HEK293T (cell line): ENCODE results near the gene AP3D1.

ENCODE experiments used
- CTCF ChIA-PET: fragments of 350-600 bp; formaldehyde crosslinking; extraction: SDS; loops from one replicate; lab custom pipeline; 2021; ENCODE audit warnings: antibody characterized with exemption, inconsistent platforms; lab: Yijun Ruan, JAX
- POLR2A ChIA-PET: fragments of 350-600 bp; formaldehyde crosslinking; extraction: SDS; loops from one replicate; lab custom pipeline; 2020; ENCODE audit warnings: antibody characterized with exemption, inconsistent platforms; lab: Yijun Ruan, JAX
- DNase-seq: peaks from one replicate; pipeline ENCODE4 v3.0.0; 2012; ENCODE audit warnings: mixed read lengths; ENCODE audit errors: extremely low spot score
- ARNT ChIP-seq: fragments of 450-650 bp; IDR thresholded peaks from 2 replicates; pipeline ENCODE4 v1.6.1; 2017; ENCODE audit warnings: mild to moderate bottlenecking
- BHLHE40 ChIP-seq: fragments of 450-650 bp; IDR thresholded peaks from 2 replicates; pipeline ENCODE4 v1.6.1; 2016; ENCODE audit warnings: mild to moderate bottlenecking, moderate library complexity, borderline replicate concordance
- CTBP1 ChIP-seq: fragments of 450-650 bp; IDR thresholded peaks from 2 replicates; pipeline ENCODE4 v1.6.1; 2016; ENCODE audit warnings: borderline replicate concordance
- ELF4 ChIP-seq: fragments of 450-650 bp; IDR thresholded peaks from 2 replicates; pipeline ENCODE4 v1.6.1; 2017; ENCODE audit warnings: antibody characterized with exemption
- FOXA1 ChIP-seq: fragments of 450-650 bp; IDR thresholded peaks from 2 replicates; pipeline ENCODE4 v1.6.1; 2016; ENCODE audit warnings: mild to moderate bottlenecking
- FOXK2 ChIP-seq: fragments of 450-650 bp; IDR thresholded peaks from 2 replicates; pipeline ENCODE4 v1.6.1; 2016; ENCODE audit warnings: mild to moderate bottlenecking
- FOXM1 ChIP-seq: fragments of 450-650 bp; IDR thresholded peaks from 2 replicates; pipeline ENCODE4 v1.6.1; 2017; ENCODE audit warnings: mild to moderate bottlenecking, borderline replicate concordance
- HDGF ChIP-seq: fragments of 450-650 bp; IDR thresholded peaks from 2 replicates; pipeline ENCODE4 v1.6.1; 2017; ENCODE audit warnings: antibody characterized with exemption, borderline replicate concordance
- L3MBTL2 ChIP-seq: fragments of 450-650 bp; conservative IDR thresholded peaks from 2 replicates; pipeline ENCODE4 v1.6.1; 2016; ENCODE audit warnings: mild to moderate bottlenecking
- LEF1 ChIP-seq: fragments of 450-650 bp; IDR thresholded peaks from 2 replicates; pipeline ENCODE4 v1.6.1; 2017; ENCODE audit warnings: mild to moderate bottlenecking, borderline replicate concordance
- NFRKB ChIP-seq: fragments of 450-650 bp; IDR thresholded peaks from 2 replicates; pipeline ENCODE4 v1.6.1; 2016; ENCODE audit warnings: mild to moderate bottlenecking, moderate library complexity
- PKNOX1 ChIP-seq: fragments of 450-650 bp; IDR thresholded peaks from 2 replicates; pipeline ENCODE4 v1.6.1; 2016
- SP1 ChIP-seq: fragments of 450-650 bp; IDR thresholded peaks from 2 replicates; pipeline ENCODE4 v1.6.1; 2017
- SUZ12 ChIP-seq: fragments of 450-650 bp; IDR thresholded peaks from 2 replicates; pipeline ENCODE4 v1.6.1; 2016; ENCODE audit warnings: mild to moderate bottlenecking
- TARDBP ChIP-seq: fragments of 450-650 bp; IDR thresholded peaks from 2 replicates; pipeline ENCODE4 v1.6.1; 2016
- ZNF384 ChIP-seq: fragments of 450-650 bp; IDR thresholded peaks from 2 replicates; pipeline ENCODE4 v1.6.1; 2016

AP3D1 gene

GRCh38 chr19:2191456-2192310 lies 40.3 kb upstream of the AP3D1 start:
- no peak for DNase-seq
- ChIA-PET POLR2A (no interaction called here), CTCF (no interaction called here)
- no peak for TF ChIP-seq ELF4
- TF ChIP-seq SP1 = no peak
- TF ChIP-seq FOXA1 = no peak
- TF ChIP-seq SUZ12 = no peak
- TF ChIP-seq L3MBTL2 = no peak
- TF ChIP-seq ZNF384 = no peak
- no peak for TF ChIP-seq ARNT
- no peak for TF ChIP-seq FOXM1
- TF ChIP-seq NFRKB = no peak
- TF ChIP-seq FOXK2 = no peak
- no peak for TF ChIP-seq TARDBP
- TF ChIP-seq CTBP1 = no peak

DNA sequence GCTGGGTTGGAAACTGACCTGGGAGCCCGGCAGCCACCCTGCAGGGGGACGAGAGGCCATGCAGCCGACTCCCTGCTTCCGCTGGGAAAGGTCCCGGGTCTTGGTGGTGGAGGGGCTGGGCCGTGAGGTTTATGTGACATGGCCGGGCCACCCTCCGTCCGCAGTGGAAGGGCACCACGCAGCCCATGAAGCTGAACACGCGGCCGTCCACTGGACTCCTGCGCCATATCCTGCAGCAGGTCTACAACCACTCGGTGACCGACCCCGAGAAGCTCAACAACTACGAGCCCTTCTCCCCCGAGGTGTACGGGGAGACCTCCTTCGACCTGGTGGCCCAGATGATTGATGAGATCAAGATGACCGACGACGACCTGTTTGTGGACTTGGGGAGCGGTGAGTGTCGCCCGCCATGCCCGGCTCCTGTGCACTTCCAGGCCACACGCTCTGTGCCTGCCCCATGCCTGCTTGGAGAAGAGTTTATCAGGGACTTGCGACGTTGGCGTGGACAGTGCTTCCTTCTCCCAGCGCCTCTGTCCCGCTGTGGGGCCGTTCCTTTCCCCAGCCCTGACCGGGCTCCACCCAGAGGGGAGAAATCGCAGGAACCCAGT lies 39.6 kb upstream of the AP3D1 start:
- no peak for DNase-seq
- CTCF ChIA-PET = no interaction called here
- TF ChIP-seq ELF4 = no peak
- TF ChIP-seq BHLHE40 = no peak
- TF ChIP-seq TARDBP = no peak
- TF ChIP-seq FOXK2 = no peak
- no peak for TF ChIP-seq FOXA1
- TF ChIP-seq ZNF384 = no peak
- no peak for TF ChIP-seq HDGF
- no peak for TF ChIP-seq L3MBTL2
- TF ChIP-seq FOXM1 = no peak
- no peak for TF ChIP-seq LEF1
- no peak for TF ChIP-seq CTBP1
- TF ChIP-seq PKNOX1 = no peak
- TF ChIP-seq SUZ12 = no peak
- POLR2A ChIA-PET = no interaction called here

DNA sequence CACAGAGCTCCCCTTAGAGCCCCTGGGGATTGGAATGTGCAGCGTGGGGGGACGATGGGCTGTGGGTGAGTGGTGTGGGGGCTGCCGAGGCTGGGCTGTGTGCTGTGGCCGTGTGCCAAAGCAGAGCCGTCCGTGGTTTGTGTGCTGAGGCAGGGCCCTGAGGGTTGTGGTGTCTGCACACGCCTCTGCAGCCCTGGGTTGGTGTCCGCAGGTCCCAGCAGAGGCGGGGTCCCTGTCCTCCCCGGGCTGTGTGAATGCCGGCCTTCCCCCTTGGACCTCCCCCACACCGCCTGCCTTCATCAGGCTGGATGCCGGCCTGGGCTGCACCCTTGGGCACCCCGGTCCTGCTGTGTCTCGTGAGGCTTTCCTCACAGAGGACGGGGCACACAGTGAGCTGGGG lies 38.5 kb upstream of the AP3D1 start:
- TF ChIP-seq ARNT = no peak
- POLR2A ChIA-PET = no interaction called here
- CTCF ChIA-PET = no interaction called here
- DNase-seq = no peak

- no peak for TF ChIP-seq TARDBP
- no peak for TF ChIP-seq LEF1
- TF ChIP-seq NFRKB = no peak
- no peak for TF ChIP-seq FOXM1
- TF ChIP-seq ZNF384 = no peak
- TF ChIP-seq FOXK2 = no peak
- TF ChIP-seq SP1 = no peak
- TF ChIP-seq CTBP1 = no peak
- no peak for TF ChIP-seq SUZ12
- TF ChIP-seq HDGF = no peak
- TF ChIP-seq L3MBTL2 = no peak
- no peak for TF ChIP-seq PKNOX1
- no peak for TF ChIP-seq FOXA1
- TF ChIP-seq ELF4 = no peak
- no peak for TF ChIP-seq BHLHE40
- TF ChIP-seq ARNT = no peak
- POLR2A ChIA-PET = no interaction called here
- DNase-seq = no peak
- CTCF ChIA-PET = no interaction called here
Observed at GRCh38 chr19:2188708-2189385, 37.5 kb upstream of the AP3D1 start.

- TF ChIP-seq SP1 (no peak), L3MBTL2 (no peak), FOXM1 (no peak), HDGF (no peak), PKNOX1 (no peak), NFRKB (no peak), ZNF384 (no peak), SUZ12 (no peak), ARNT (no peak), LEF1 (no peak), FOXK2 (no peak), ELF4 (no peak), TARDBP (no peak), BHLHE40 (no peak)
- ChIA-PET CTCF (interaction anchor here (0.6 to 1.2 kb wide), 2 partner anchors 12 to 75 kb away, joined by 4 to 5 read pairs; no protein-coding TSS in a partner anchor), POLR2A (no interaction called here)
- DNase-seq = no peak
Observed at GRCh38 chr19:2187159-2187558, 35.8 kb upstream of the AP3D1 start.
